NB4 (cell line): Measurements from ENCODE around the gene ORC2.

Source experiments
- DNase-seq: peaks from one replicate; pipeline ENCODE4 v3.0.0; 2010; ENCODE audit warnings: low read depth
- H3K4me3 ChIP-seq: one replicate; pipeline ENCODE4 v1.5.1; 2011; ENCODE audit warnings: mild to moderate bottlenecking, low read depth, low read length, moderate library complexity
- CTCF ChIP-seq: IDR thresholded peaks from one replicate; pipeline ENCODE4 v1.5.1; 2012; ENCODE audit warnings: low read depth, low read length
- MAX ChIP-seq: IDR thresholded peaks from 2 replicates; pipeline ENCODE4 v1.6.1; 2011; ENCODE audit warnings: low read depth, low read length
- MYC ChIP-seq: IDR thresholded peaks from 2 replicates; pipeline ENCODE4 v1.6.1; 2011; ENCODE audit warnings: low read depth, low read length
- POLR2A ChIP-seq: IDR thresholded peaks from 2 replicates; pipeline ENCODE4 v1.6.1; 2011; ENCODE audit warnings: mild to moderate bottlenecking; ENCODE audit not compliant: insufficient read length; ENCODE audit errors: extremely low read depth

Gene ORC2

GRCh38 chr2:200861617-200862155 lies 101.8 kb downstream of the ORC2 start:
- TF ChIP-seq POLR2A, result no peak
- TF ChIP-seq MYC, result no peak
- no peak for TF ChIP-seq CTCF
- no peak for TF ChIP-seq MAX
- DNase-seq, result no peak
- H3K4me3 ChIP-seq, result peak overlapping the region; percentile 84

GRCh38 chr2:200860092-200860795 lies 103.2 kb downstream of the ORC2 start:
- DNase-seq, result no peak
- peak overlapping the region; percentile 84 for H3K4me3 ChIP-seq
- TF ChIP-seq MAX, result no peak
- TF ChIP-seq MYC, result no peak
- TF ChIP-seq POLR2A, result no peak
- TF ChIP-seq CTCF, result no peak
